GM12891 (cell line): ENCODE data around the gene FXYD6.

ENCODE experiments used
- POLR2A ChIP-seq: IDR thresholded peaks from 2 replicates; pipeline ENCODE4 v1.6.1; 2011; ENCODE audit warnings: low read depth, low read length, control low read depth
- POLR2AphosphoS5 ChIP-seq: IDR thresholded peaks from 2 replicates; pipeline ENCODE4 v1.6.1; 2011; ENCODE audit warnings: low read depth, low read length, control low read depth
- POU2F2 ChIP-seq: IDR thresholded peaks from 2 replicates; pipeline ENCODE4 v1.6.1; 2011; ENCODE audit warnings: low read depth, mild to moderate bottlenecking, control low read depth, low read length, moderate library complexity
- TAF1 ChIP-seq: IDR thresholded peaks from 2 replicates; pipeline ENCODE4 v1.6.1; 2011; ENCODE audit warnings: low read depth, low read length, control low read depth

GRCh38 chr11:117874910-117875381 lies 1.5 kb downstream of the FXYD6 start:
- TF ChIP-seq POLR2A (no peak), POLR2AphosphoS5 (no peak), TAF1 (no peak), POU2F2 (no peak)
